ENCODE data around the gene PCBP3.

Gene PCBP3

DNA sequence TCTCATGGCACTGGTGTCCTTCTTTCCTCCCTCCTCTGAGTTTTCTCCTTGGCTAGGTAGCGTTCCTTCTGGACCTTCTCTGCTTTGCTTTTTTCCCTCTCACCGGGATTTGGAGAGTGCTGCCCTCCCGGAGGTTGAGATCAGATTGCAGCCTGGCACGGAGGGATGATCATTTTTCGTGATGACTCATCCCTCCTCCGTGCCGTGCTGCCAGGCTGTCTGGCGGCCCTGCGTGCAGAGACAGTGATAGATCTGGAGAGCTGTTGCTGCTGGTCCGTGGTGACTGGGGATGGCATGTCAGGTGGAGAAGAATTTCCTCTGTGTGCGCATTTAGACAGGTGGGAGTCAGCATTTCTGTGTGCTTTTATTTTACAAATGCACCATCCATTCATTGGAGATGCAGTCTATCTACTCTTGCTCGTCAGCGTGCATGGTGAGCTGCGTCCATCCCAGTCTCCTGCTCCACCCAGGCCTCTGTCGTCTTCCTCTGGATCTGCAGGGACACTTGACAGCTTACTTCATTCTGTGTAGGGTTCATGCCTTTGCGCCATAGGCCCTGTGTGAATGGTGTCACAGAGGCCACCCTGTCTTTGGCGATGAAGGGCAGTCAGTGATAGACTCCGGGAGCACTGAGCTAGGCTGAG lies 104.4 kb downstream of the PCBP3 start:
- TF ChIP-seq, protein P1, sequence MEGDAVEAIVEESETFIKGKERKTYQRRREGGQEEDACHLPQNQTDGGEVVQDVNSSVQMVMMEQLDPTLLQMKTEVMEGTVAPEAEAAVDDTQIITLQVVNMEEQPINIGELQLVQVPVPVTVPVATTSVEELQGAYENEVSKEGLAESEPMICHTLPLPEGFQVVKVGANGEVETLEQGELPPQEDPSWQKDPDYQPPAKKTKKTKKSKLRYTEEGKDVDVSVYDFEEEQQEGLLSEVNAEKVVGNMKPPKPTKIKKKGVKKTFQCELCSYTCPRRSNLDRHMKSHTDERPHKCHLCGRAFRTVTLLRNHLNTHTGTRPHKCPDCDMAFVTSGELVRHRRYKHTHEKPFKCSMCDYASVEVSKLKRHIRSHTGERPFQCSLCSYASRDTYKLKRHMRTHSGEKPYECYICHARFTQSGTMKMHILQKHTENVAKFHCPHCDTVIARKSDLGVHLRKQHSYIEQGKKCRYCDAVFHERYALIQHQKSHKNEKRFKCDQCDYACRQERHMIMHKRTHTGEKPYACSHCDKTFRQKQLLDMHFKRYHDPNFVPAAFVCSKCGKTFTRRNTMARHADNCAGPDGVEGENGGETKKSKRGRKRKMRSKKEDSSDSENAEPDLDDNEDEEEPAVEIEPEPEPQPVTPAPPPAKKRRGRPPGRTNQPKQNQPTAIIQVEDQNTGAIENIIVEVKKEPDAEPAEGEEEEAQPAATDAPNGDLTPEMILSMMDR (IDR thresholded peaks at IDR 0.05; ENCODE audit: low read length), result no peak
- no peak for TF ChIP-seq EZH2phosphoT487 (IDR thresholded peaks at IDR 0.05; ENCODE audit: low read length)
- no peak for TF ChIP-seq EZH2 (optimal IDR thresholded peaks at IDR 0.05; ENCODE audit: low read depth, low read length)
- H2AFZ ChIP-seq (ENCODE audit: low read length), result no peak overlapping the region
- no peak overlapping the region for H3K4me2 ChIP-seq (ENCODE audit: low read depth, low read length)

DNA sequence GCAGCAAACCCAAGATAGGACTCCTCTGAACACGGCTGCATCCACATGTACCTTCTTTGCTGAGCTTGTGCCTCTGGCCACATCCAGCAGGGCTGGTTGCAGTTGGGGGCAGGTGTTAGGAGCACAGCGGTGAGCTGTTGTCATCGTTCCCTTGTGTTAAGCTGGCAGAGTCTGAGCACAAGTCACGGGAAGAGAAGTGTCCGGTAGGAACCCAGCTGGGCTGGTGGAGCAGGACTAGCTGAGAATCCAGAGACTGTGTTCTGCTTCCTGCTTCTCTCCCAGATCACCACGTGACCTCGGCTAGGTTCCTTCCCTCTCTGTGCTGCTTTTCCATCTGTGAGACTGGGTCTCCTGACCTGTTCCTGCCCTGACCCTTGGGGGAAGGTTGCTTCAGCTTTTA lies 105.1 kb downstream of the PCBP3 start:
- no peaks in the 10 kb centered on the region for H3K9me3 ChIP-seq (replicated peaks; ENCODE audit: insufficient read depth, low read length)
- DNase-seq, result no peak
- no peaks in the 10 kb centered on the region for H3K4me1 ChIP-seq (ENCODE audit: low read length)
- H3K9ac ChIP-seq (ENCODE audit: low read length), result no peak overlapping the region
- H3K36me3 ChIP-seq (replicated peaks; ENCODE audit: insufficient read depth, low read length), result no peaks in the 10 kb centered on the region
- H2AFZ ChIP-seq (ENCODE audit: low read length), result no peak overlapping the region
- H3K79me2 ChIP-seq (ENCODE audit: low read length), result no peaks in the 10 kb centered on the region
- no peak overlapping the region for H3K4me3 ChIP-seq (ENCODE audit: low read length)
- TF ChIP-seq EZH2 (optimal IDR thresholded peaks at IDR 0.05; ENCODE audit: low read depth, low read length) (no peak), EZH2phosphoT487 (IDR thresholded peaks at IDR 0.05; ENCODE audit: low read length) (no peak)
- TF ChIP-seq, protein P1 (IDR thresholded peaks at IDR 0.05; ENCODE audit: low read length), result no peak
- H3K4me2 ChIP-seq (ENCODE audit: low read depth, low read length), result no peak overlapping the region
- H3K27me3 ChIP-seq (replicated peaks; ENCODE audit: insufficient read depth, low read length), result no peaks in the 10 kb centered on the region
- H3K9me2 ChIP-seq (replicated peaks; ENCODE audit: insufficient read depth, low read length), result no peaks in the 10 kb centered on the region
- H3F3A ChIP-seq (ENCODE audit: insufficient read depth, low read length), result no peaks in the 10 kb centered on the region
- no peaks in the 10 kb centered on the region for H4K20me1 ChIP-seq (ENCODE audit: insufficient read depth, low read length)
- H3K27ac ChIP-seq (ENCODE audit: low read length), result no peak overlapping the region

More for the DNA sequence above, 104.4 kb downstream of the PCBP3 start:
- Histone ChIP-seq H3K79me2 (ENCODE audit: low read length) (no peaks in the 10 kb centered on the region), H4K20me1 (ENCODE audit: insufficient read depth, low read length) (no peaks in the 10 kb centered on the region), H3K4me3 (ENCODE audit: low read length) (no peak overlapping the region), H3K27ac (ENCODE audit: low read length) (no peak overlapping the region), H3K27me3 (replicated peaks; ENCODE audit: insufficient read depth, low read length) (no peaks in the 10 kb centered on the region), H3K4me1 (ENCODE audit: low read length) (no peaks in the 10 kb centered on the region), H3F3A (ENCODE audit: insufficient read depth, low read length) (no peaks in the 10 kb centered on the region), H3K9me2 (replicated peaks; ENCODE audit: insufficient read depth, low read length) (no peaks in the 10 kb centered on the region), H3K9ac (ENCODE audit: low read length) (no peak overlapping the region), H3K9me3 (replicated peaks; ENCODE audit: insufficient read depth, low read length) (no peaks in the 10 kb centered on the region), H3K36me3 (replicated peaks; ENCODE audit: insufficient read depth, low read length) (no peaks in the 10 kb centered on the region)
- no peak for DNase-seq

DNA sequence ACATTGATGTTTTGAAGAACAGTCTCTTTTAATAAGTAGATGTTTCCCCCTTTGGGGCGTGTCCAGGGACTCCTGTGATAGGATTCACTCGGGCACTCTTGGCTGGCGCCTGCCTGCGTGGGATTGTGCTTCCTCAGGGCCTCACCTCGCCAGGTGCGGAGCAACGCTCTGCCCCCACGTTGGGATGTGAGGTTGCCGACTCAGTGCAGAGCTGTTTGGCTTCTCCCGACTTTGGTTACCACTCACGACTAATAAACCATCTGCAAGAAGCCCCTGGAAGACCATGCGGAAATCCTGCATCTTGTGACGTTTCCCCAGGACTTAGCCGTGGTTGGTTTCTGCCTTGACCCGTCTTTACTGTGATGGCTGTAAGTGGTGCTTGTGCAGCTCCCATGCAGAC lies 106.4 kb downstream of the PCBP3 start:
- no peak overlapping the region for H2AFZ ChIP-seq (ENCODE audit: low read length)
- H3K36me3 ChIP-seq (replicated peaks; ENCODE audit: insufficient read depth, low read length), result no peaks in the 10 kb centered on the region
- H4K20me1 ChIP-seq (ENCODE audit: insufficient read depth, low read length), result no peaks in the 10 kb centered on the region
- no peaks in the 10 kb centered on the region for H3K79me2 ChIP-seq (ENCODE audit: low read length)
- no peaks in the 10 kb centered on the region for H3K9me2 ChIP-seq (replicated peaks; ENCODE audit: insufficient read depth, low read length)
- DNase-seq, result no peak
- no peaks in the 10 kb centered on the region for H3K4me1 ChIP-seq (ENCODE audit: low read length)
- H3K27ac ChIP-seq (ENCODE audit: low read length), result no peak overlapping the region
- no peaks in the 10 kb centered on the region for H3K27me3 ChIP-seq (replicated peaks; ENCODE audit: insufficient read depth, low read length)
- no peaks in the 10 kb centered on the region for H3K9me3 ChIP-seq (replicated peaks; ENCODE audit: insufficient read depth, low read length)
- TF ChIP-seq, protein P1 (IDR thresholded peaks at IDR 0.05; ENCODE audit: low read length), result no peak
- TF ChIP-seq EZH2 (optimal IDR thresholded peaks at IDR 0.05; ENCODE audit: low read depth, low read length), result no peak
- TF ChIP-seq EZH2phosphoT487 (IDR thresholded peaks at IDR 0.05; ENCODE audit: low read length), result no peak
- H3K4me3 ChIP-seq (ENCODE audit: low read length), result no peak overlapping the region
- no peak overlapping the region for H3K9ac ChIP-seq (ENCODE audit: low read length)
- H3K4me2 ChIP-seq (ENCODE audit: low read depth, low read length), result no peak overlapping the region
- no peaks in the 10 kb centered on the region for H3F3A ChIP-seq (ENCODE audit: insufficient read depth, low read length)

Measured in MM.1S (cell line).